T-cell (primary cell): ENCODE measurements around the gene KCNG2. TPM values are rescaled to one million over a fixed set of nuclear protein-coding genes. Genes with fewer than 3 reads are reported as not detected.

Source experiments
- ATAC-seq, 4 experiments: fragments of 200-7000 bp in 3 of 4; fragments of 150-1000 bp in 1 of 4; cut with Tn5 transposase; replicated peaks in 1 of 4; 1 replicate in 3 of 4; 2 replicates in 1 of 4; pipeline ENCODE4 v1.10.0; 2021; ENCODE audit warnings: moderate library complexity in 3 of 4, mild to moderate bottlenecking in 2 of 4, moderate number of reproducible peaks in 1 of 4
- CTCF ChIA-PET, 2 donors: fragments of 300-600 bp; sonication (Branson Sonifier 250); formaldehyde crosslinking; loops; one replicate each; lab custom pipeline; 2022; ENCODE audit warnings: antibody characterized with exemption in 2 of 2; lab: Charles Lee
- POLR2A ChIA-PET, 2 donors: fragments of 300-600 bp; sonication (Branson Sonifier 250); formaldehyde crosslinking; loops; one replicate each; lab custom pipeline; 2022; ENCODE audit warnings: antibody characterized with exemption in 2 of 2; lab: Charles Lee
- DNase-seq, 35 experiments: peaks; one replicate each; pipeline versions ENCODE4 v3.0.0 to v3.0.0-alpha.2; 2013 to 2023
- H3K27ac ChIP-seq: one replicate; pipeline ENCODE4 v1.5.1; 2013; ENCODE audit warnings: low read length
- H3K27me3 ChIP-seq, 2 experiments: replicated peaks in 1 of 2; 1 replicate in 1 of 2; 2 replicates in 1 of 2; pipeline versions ENCODE4 v1.6.1 to v1.7.0; 2013; ENCODE audit warnings: low read length in 1 of 2, mixed read lengths in 1 of 2; ENCODE audit not compliant: control insufficient read depth in 2 of 2, insufficient read depth in 2 of 2; ENCODE audit errors: extremely low read depth in 1 of 2
- H3K36me3 ChIP-seq, 2 donors: 1 replicate in 1 of 2; 2 replicates in 1 of 2; pipeline versions ENCODE4 v1.6.1 to v1.7.0; 2013; ENCODE audit warnings: low read length in 1 of 2; ENCODE audit not compliant: control insufficient read depth in 2 of 2, insufficient read depth in 1 of 2; ENCODE audit errors: extremely low read depth in 1 of 2
- H3K4me1 ChIP-seq, 2 experiments: 1 replicate in 1 of 2; 2 replicates in 1 of 2; pipeline versions ENCODE4 v1.6.1 to v1.7.0; 2013; ENCODE audit warnings: low read length in 2 of 2, mixed read lengths in 1 of 2; ENCODE audit not compliant: insufficient read depth in 2 of 2, control insufficient read depth in 1 of 2; ENCODE audit errors: extremely low read depth in 1 of 2
- H3K4me3 ChIP-seq, 2 donors: 1 replicate in 1 of 2; 2 replicates in 1 of 2; pipeline versions ENCODE4 v1.5.1 to v1.7.0; 2013; ENCODE audit warnings: mild to moderate bottlenecking in 2 of 2, low read length in 1 of 2, moderate library complexity in 1 of 2; ENCODE audit not compliant: control insufficient read depth in 1 of 2; ENCODE audit errors: extremely low read depth in 1 of 2
- H3K9me3 ChIP-seq: 2 replicates; pipeline ENCODE4 v1.7.0; 2013
- H3K27ac Mint-ChIP-seq, 2 donors: one replicate each; pipeline ENCODE4 v1.8.0; 2020 to 2021; ENCODE audit warnings: mild to moderate bottlenecking in 2 of 2, mixed read lengths in 2 of 2
- H3K27me3 Mint-ChIP-seq, 2 donors: one replicate each; pipeline ENCODE4 v1.8.0; 2021 to 2022; ENCODE audit warnings: mixed read lengths in 2 of 2
- H3K36me3 Mint-ChIP-seq: one replicate; pipeline ENCODE4 v1.8.0; 2021; ENCODE audit warnings: mixed read lengths
- H3K4me1 Mint-ChIP-seq, 3 donors: one replicate each; pipeline ENCODE4 v1.8.0; 2020 to 2022; ENCODE audit warnings: mixed read lengths in 3 of 3, mild to moderate bottlenecking in 1 of 3
- H3K4me3 Mint-ChIP-seq, 3 donors: one replicate each; pipeline ENCODE4 v1.8.0; 2020 to 2022; ENCODE audit warnings: mild to moderate bottlenecking in 3 of 3, mixed read lengths in 3 of 3, moderate library complexity in 3 of 3
- H3K9me3 Mint-ChIP-seq, 3 donors: one replicate each; pipeline ENCODE4 v1.8.0; 2020 to 2022; ENCODE audit warnings: mixed read lengths in 3 of 3
- WGBS: methylation state at CpG from one replicate; pipeline ENCODE4 v1.1.5; 2013; ENCODE audit warnings: missing lambda C conversion rate; ENCODE audit not compliant: insufficient coverage; 5-methylcytosine and 5-hydroxymethylcytosine counted together
- total RNA-seq, 35 experiments: library from RNA in 6 of 35; stranded (reverse) in 6 of 35; fragments of 120-200 nt in 1 of 35; gene quantifications; one replicate each; pipeline versions ENCODE4 v1.2.1 to v1.2.4 and lab custom pipeline; 2013 to 2026

KCNG2 gene
- total RNA-seq, 5 donors from 2014 or later (not counting 1 experiment from before 2014, with no cell fraction given) = not detected

DNA sequence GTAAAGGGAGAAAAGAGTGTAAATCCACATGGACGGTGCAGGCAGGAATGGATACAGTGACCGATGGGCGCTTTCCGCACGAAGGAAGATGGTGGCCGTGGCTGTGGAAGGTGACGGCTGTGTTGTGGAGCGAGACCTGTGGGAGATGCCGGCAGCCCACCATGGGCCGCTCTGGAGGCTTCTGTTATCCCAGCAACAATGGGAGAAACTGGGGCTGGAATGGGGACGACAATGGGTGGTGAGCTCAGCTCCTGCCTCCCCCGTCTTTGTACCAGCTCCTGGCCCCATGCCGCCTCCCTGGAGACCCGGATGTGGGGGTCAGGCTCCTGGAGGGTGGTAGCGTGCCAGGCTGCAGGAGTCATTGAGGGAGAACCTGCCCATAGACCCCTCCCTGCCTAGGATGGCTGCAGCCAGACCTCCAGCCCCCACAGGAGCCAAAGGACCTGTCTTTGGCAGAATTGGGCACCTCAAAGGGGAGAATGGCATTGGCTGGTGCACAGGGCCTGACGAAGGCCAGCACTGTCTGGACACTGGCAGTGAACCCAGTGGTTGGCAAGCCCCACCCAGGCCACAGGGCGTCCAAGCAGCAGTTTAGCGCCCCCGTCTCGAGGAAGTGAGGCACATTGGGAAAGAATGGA lies 81.1 kb downstream of the KCNG2 start:
- no peak overlapping the region for H3K27ac Mint-ChIP-seq

DNA sequence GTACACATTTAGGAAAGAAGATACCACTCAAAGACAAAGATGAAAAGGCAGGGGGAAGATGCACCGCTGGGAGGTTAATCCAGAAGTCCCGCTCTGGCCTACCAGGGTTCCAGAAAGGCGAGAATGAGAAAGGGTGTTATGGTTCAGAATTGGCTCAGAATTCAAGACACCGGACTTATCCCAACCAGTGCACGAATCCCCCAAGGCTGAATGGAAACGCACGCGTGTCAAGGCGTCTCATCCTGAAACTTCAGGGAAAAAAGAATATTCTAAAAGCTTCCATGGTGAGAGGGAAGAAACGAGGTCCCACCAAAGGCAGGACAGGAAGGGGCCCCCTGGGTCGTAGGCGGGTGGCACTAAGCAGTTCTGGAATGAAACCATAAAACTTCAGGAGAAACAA lies 81.8 kb downstream of the KCNG2 start:
- H3K27me3 Mint-ChIP-seq = no peaks in the 10 kb centered on the region
- Histone ChIP-seq H3K36me3 (no peaks in the 10 kb centered on the region), H3K27me3 (peaks cover 0 to 7% of the 10 kb centered on the region in 2 experiments), H3K9me3 (no peaks in the 10 kb centered on the region), H3K4me1 (no peaks in the 10 kb centered on the region), H3K27ac (no peak overlapping the region), H3K4me3 (no peak overlapping the region)
- DNase-seq (peak in 1 of 35 experiments; percentile 1), ATAC-seq (no peak)
- no peak overlapping the region for H3K27ac Mint-ChIP-seq
- WGBS = 84% methylated on average over 3 of the region's 12 CpGs
- POLR2A ChIA-PET = no interaction called here
- H3K4me3 Mint-ChIP-seq = no peak overlapping the region
- CTCF ChIA-PET = no interaction called here
- H3K9me3 Mint-ChIP-seq = no peaks in the 10 kb centered on the region
- H3K4me1 Mint-ChIP-seq = no peaks in the 10 kb centered on the region
- no peaks in the 10 kb centered on the region for H3K36me3 Mint-ChIP-seq

More for the DNA sequence above, 81.1 kb downstream of the KCNG2 start:
- no peaks in the 10 kb centered on the region for H3K4me1 Mint-ChIP-seq
- Histone ChIP-seq H3K9me3 (no peaks in the 10 kb centered on the region), H3K4me1 (no peaks in the 10 kb centered on the region), H3K27me3 (peaks cover 0 to 5% of the 10 kb centered on the region in 2 experiments), H3K27ac (no peak overlapping the region), H3K36me3 (no peaks in the 10 kb centered on the region), H3K4me3 (no peak overlapping the region)
- 89% methylated on average over 16 of the region's 20 CpGs for WGBS
- ChIA-PET CTCF (no interaction called here), POLR2A (no interaction called here)
- ATAC-seq (no peak), DNase-seq (peak in 1 of 35 experiments; percentile 7)
- H3K36me3 Mint-ChIP-seq = no peaks in the 10 kb centered on the region
- no peaks in the 10 kb centered on the region for H3K9me3 Mint-ChIP-seq
- no peaks in the 10 kb centered on the region for H3K27me3 Mint-ChIP-seq
- no peak overlapping the region for H3K4me3 Mint-ChIP-seq

DNA sequence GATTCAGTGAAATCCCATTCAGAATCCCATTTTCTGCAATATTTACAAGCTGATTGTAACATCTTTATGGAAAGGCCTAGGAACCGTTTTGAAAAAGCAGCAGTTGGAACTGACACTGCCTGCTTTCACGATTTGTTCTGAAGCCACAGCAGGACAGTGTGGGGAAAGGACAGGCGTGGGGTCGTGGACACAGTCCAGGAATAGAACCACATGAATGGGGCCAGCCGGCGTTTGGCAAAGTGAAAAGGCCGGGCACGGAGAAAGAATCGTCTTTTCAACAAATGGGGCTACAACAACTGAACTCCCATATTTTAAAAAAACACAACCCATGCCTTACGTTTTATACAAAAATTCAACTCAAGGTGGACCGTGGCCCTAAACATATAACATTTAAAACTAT lies 84.0 kb downstream of the KCNG2 start:
- Mint-ChIP-seq H3K36me3 (no peaks in the 10 kb centered on the region), H3K4me1 (no peaks in the 10 kb centered on the region), H3K27me3 (no peaks in the 10 kb centered on the region), H3K27ac (no peak overlapping the region), H3K4me3 (no peak overlapping the region), H3K9me3 (no peaks in the 10 kb centered on the region)
- Histone ChIP-seq H3K4me3 (no peak overlapping the region), H3K4me1 (no peaks in the 10 kb centered on the region), H3K9me3 (no peaks in the 10 kb centered on the region), H3K27ac (no peak overlapping the region), H3K36me3 (no peaks in the 10 kb centered on the region), H3K27me3 (peaks cover 0 to 9% of the 10 kb centered on the region in 2 experiments)
- CTCF ChIA-PET = no interaction called here
- DNase-seq = no peak
- 79% methylated on average over 9 of the region's 11 CpGs for WGBS
- POLR2A ChIA-PET = no interaction called here
- no peak for ATAC-seq

DNA sequence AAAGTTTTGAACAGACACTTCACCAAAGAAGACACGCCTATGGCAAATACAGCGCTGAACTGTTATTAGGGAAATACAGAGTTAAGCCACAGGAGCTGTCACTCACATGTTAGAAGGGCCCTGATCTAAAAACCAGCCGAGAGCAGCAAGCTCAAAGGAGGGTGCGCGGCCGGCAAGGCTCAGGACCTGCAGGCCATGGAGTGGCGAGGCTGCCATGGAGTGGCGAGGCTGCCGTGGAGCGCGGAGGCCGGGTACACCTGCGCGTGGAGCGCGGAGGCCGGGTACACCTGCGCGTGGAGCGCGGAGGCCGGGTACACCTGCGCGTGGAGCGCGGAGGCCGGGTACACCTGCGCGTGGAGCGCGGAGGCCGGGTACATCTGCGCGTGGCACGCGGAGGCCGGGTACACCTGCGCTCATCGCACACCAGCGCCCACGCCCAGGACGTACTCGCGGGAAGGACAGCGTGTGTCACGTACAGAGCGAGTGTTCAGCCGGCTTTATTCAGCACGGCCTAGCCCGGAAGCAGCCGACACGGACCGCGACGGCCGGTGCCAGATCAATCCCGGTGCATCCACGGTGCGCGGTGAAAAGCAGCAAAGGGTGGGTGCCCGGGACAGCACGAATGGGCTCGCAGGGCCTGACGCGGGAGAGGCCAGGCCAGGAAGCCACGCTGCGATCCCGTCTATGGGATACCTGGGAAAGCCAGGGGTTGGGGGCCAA lies 84.9 kb downstream of the KCNG2 start:
- ATAC-seq = no peak
- H3K9me3 ChIP-seq = no peaks in the 10 kb centered on the region
- peak in 1 of 35 experiments; percentile 0 for DNase-seq

DNA sequence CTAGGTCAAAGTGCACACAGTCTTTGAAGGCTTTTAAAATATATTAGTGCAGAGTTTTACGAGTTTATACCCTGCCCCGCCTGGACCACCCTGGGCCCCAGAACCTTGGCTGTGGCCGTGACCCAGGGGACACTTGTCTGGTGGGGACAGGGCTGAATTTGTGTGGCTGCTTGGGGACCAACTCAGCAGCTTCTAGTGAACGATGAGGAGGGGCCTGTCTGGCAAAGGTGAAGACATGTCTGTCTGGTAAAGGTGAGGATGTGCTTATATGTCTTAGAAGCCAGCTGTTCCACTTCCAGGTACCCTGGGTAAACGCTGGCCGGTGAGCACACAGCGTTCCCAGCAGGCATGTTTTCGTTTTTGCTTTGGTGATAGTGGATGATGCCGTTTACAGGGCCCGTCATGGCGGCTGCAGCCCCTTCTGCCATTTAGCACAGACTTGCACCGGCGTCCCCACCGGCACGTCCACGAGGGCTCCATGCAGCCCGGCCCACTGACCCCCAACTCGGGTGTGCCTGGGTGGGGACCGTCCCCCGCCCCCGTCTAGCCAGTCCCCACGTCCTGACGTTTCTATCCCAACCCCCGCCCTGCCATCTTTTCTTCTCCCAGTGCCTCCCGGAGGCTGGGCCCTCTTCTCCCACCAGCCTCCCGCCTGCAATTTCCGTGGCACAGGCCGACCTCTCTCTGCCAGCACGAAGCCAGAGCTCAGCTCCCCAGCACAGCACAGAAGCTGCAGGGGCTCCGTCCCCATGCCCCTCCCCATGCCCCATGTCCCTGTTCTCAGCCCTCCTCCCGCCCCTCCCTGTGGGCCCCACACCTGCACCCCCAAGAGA lies 85.9 kb downstream of the KCNG2 start:
- ATAC-seq (no peak), DNase-seq (no peak)
- WGBS = 89% methylated on average over 19 of the region's 31 CpGs
- Mint-ChIP-seq H3K4me1 (no peaks in the 10 kb centered on the region), H3K27me3 (no peaks in the 10 kb centered on the region), H3K4me3 (no peak overlapping the region), H3K9me3 (no peaks in the 10 kb centered on the region), H3K36me3 (no peaks in the 10 kb centered on the region), H3K27ac (no peak overlapping the region)
- Histone ChIP-seq H3K9me3 (no peaks in the 10 kb centered on the region), H3K27ac (no peak overlapping the region), H3K27me3 (peaks cover 0 to 9% of the 10 kb centered on the region in 2 experiments), H3K36me3 (no peaks in the 10 kb centered on the region), H3K4me3 (no peak overlapping the region), H3K4me1 (no peaks in the 10 kb centered on the region)
- POLR2A ChIA-PET = interaction anchor here in 1 of 2 donors (0.6 kb wide), 1 partner anchor 17 kb away, joined by 3 read pairs; no protein-coding TSS in a partner anchor
- CTCF ChIA-PET = no interaction called here

More for the DNA sequence above, 84.9 kb downstream of the KCNG2 start:
- Histone ChIP-seq H3K4me1 (no peaks in the 10 kb centered on the region), H3K27ac (no peak overlapping the region), H3K27me3 (peaks cover 0 to 9% of the 10 kb centered on the region in 2 experiments), H3K36me3 (no peaks in the 10 kb centered on the region), H3K4me3 (no peak overlapping the region)
- H3K4me1 Mint-ChIP-seq = no peaks in the 10 kb centered on the region
- no peak overlapping the region for H3K27ac Mint-ChIP-seq
- POLR2A ChIA-PET = no interaction called here
- CTCF ChIA-PET = no interaction called here
- H3K36me3 Mint-ChIP-seq = no peaks in the 10 kb centered on the region
- no peaks in the 10 kb centered on the region for H3K27me3 Mint-ChIP-seq
- no peak overlapping the region for H3K4me3 Mint-ChIP-seq
- WGBS = 96% methylated on average over 59 of the region's 68 CpGs
- H3K9me3 Mint-ChIP-seq = no peaks in the 10 kb centered on the region

DNA sequence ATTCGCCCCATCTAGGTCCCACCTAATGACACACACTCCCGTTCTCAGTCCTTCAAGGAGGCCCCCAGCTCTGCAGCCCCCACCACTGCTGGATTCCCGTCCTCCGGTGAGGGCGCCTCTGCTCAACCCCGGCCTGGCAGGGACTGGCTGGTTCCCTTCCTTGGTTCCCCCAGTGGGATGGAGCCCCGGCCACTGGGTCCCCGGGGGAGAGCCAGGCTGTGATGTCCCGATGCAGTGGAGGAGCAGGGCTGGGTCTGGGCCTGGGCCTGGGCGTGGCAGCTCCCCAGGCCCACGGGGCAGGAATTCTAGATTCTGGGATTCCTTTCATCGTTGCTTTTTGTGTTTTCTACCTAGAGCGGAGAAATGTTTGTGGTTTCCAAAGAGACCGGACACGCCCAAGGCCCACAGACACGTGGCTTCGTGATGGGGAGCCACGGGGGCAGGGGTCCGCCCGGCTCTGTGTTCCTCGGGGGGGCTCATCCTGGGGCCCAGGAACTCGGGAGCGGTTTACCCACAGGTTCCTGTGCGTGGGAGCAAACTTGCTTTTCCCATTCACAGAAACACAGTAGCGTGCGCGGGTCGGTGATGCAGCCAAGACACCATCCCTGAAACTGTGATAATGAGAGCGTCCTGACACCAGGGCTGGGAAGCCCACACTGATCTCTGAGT lies 86.7 kb downstream of the KCNG2 start:
- Mint-ChIP-seq H3K27ac (no peak overlapping the region), H3K4me1 (no peaks in the 10 kb centered on the region), H3K9me3 (peaks cover 0 to 7% (median 6%) of the 10 kb centered on the region in 3 donors), H3K36me3 (no peaks in the 10 kb centered on the region), H3K27me3 (no peaks in the 10 kb centered on the region), H3K4me3 (no peak overlapping the region)
- WGBS = 83% methylated on average over 27 of the region's 29 CpGs
- Histone ChIP-seq H3K36me3 (no peaks in the 10 kb centered on the region), H3K4me3 (no peak overlapping the region), H3K27ac (no peak overlapping the region), H3K4me1 (no peaks in the 10 kb centered on the region), H3K27me3 (peaks cover 0 to 4% of the 10 kb centered on the region in 2 experiments), H3K9me3 (no peaks in the 10 kb centered on the region)
- ChIA-PET CTCF (no interaction called here), POLR2A (no interaction called here)
- DNase-seq (peak in 1 of 35 experiments; percentile 10), ATAC-seq (no peak)
